NCI-H446 treated with DMSO at 0.1 percent for 48 hours (cell line): ENCODE data around the gene NTMT1.
"Not testable (repeated sequence)": the region's sequence is repeated elsewhere in the genome, so short reads cannot be mapped to it uniquely, and the experiment has no call there.

ENCODE experiments used
- DNase-seq: peaks from one replicate; lab custom pipeline; 2025; lab: John Stamatoyannopoulos, UW

The NTMT1 gene

GRCh38 chr9:129615407-129616285, 10.3 kb upstream of the NTMT1 start:
- no peak for DNase-seq

GRCh38 chr9:129617167-129617566, 8.8 kb upstream of the NTMT1 start:
- no peak for DNase-seq

- DNase-seq: no peak
Observed at GRCh38 chr9:129619787-129620668, 5.9 kb upstream of the NTMT1 start.

GRCh38 chr9:129620669-129621295, 5.2 kb upstream of the NTMT1 start, which contains the start of gene C9orf50:
Gene C9orf50, minus strand, starts transcription at chr9:129621101. Its CDS starts 527 bp downstream, at chr9:129620574.
- DNase-seq: no peak

- DNase-seq: no peak
Observed at GRCh38 chr9:129623331-129623730, 2.6 kb upstream of the NTMT1 start.

GRCh38 chr9:129624168-129624759, 1.7 kb upstream of the NTMT1 start:
- DNase-seq: no peak

- DNase-seq: no peak
Observed at GRCh38 chr9:129624947-129625346, 1.0 kb upstream of the NTMT1 start.

GRCh38 chr9:129626625-129627284, 792 bp downstream of the NTMT1 start:
- DNase-seq: no peak

- DNase-seq: no peak
Observed at GRCh38 chr9:129627556-129628440, 1.8 kb downstream of the NTMT1 start.

GRCh38 chr9:129628709-129629108, 2.7 kb downstream of the NTMT1 start:
- DNase-seq: no peak

- DNase-seq: no peak
Observed at GRCh38 chr9:129629251-129629820, 3.4 kb downstream of the NTMT1 start.

GRCh38 chr9:129630967-129631673, 5.2 kb downstream of the NTMT1 start:
- DNase-seq: no peak

GRCh38 chr9:129631674-129632129, 5.7 kb downstream of the NTMT1 start:
- DNase-seq: no peak

- DNase-seq: no peak
Observed at GRCh38 chr9:129632460-129632859, 6.5 kb downstream of the NTMT1 start.

- no peak for DNase-seq
Observed at GRCh38 chr9:129633207-129633606, 7.2 kb downstream of the NTMT1 start.

- DNase-seq: no peak
Observed at GRCh38 chr9:129633848-129634247, 7.9 kb downstream of the NTMT1 start.

GRCh38 chr9:129635099-129636065, 9.4 kb downstream of the NTMT1 start:
- DNase-seq: no peak

GRCh38 chr9:129636343-129636742, 10.4 kb downstream of the NTMT1 start:
- not testable (repeated sequence) for DNase-seq
